Mucosa of gallbladder (tissue), 1 donor: ENCODE results near the gene ZDHHC18. TPM values are rescaled to one million over a fixed set of nuclear protein-coding genes. Genes with fewer than 3 reads are reported as not detected.
"Not testable (repeated sequence)": the region's sequence is repeated elsewhere in the genome, so short reads cannot be mapped to it uniquely, and the experiment has no call there.

Experiments used
- DNase-seq: peaks from one replicate; pipeline ENCODE4 v3.0.0-alpha.2; 2020; ENCODE audit warnings: low spot score
- total RNA-seq: library from RNA; stranded (reverse); gene quantifications from one replicate; pipeline ENCODE4 v1.2.1, GENCODE V29; 2021
- donor health status: DM: no; HTN: no; CAD: no.

The ZDHHC18 gene
- total RNA-seq, 1 donor from 2014 or later, result 20.4 TPM

DNA sequence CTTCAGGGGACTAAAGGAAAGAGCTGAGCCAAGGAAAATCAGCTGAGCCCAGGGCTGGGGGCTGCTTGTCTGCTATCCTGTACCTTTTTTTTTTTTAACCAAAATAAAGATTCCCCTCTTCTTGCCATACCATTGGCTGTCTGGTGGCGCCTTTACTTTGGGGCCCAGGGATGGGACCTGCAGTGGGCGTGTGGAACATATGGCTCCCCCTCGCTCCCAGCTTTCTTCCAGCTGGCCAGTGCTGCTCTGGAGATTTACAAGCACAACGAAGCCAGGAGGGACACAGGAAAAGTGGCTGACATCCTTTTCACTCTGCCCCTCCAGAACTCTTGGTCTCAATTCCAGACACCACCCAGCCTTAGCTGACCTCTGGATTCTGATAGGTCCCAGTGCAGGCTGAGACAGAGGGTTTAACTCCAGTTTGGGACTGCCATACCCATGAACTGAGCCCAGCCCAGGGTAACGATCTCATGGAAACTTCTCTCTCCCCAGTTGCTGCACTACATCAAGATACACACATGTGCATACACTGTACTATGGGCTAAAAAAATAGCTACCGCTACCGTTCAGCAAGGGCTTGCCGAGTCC is 31.1 kb downstream of the ZDHHC18 start:
- no peak for DNase-seq

GRCh38 chr1:26858160-26858559 is 31.7 kb downstream of the ZDHHC18 start:
- DNase-seq, result no peak

DNA sequence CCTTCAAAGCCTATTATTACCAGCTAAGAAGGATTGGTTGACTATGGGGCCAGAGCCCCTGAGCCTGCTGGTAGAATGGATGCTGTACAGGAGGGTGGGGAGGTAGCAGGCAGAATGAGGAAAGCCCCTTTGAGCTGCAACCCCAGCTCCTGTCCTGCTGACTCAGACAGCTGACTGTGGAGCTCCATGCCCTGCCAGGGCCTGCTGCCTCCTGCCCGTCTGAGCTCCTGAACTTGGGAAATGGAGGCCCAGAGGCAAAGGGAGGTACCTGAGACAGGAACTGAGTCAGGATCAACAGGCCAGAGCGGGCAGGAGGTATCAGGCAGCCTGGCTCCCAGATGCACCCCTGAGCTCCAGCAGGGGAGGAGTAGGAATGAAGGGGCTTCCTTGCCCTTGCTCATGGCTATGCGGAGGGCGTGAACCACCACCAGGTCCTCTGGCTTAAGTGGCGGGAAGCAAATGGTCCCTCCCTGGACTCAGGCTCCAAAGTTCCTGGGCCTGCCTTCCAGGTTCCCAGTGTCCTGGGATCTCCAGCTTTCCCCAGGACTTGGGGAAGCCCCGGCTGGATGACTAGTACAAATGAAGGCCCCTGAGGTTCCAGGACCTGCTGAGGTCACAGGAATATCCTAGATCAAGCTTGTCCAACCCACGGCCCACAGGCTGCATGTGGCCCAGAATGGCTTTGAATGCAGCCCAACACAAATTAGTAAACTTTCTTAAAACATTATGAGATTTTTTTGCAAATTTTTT is 32.6 kb downstream of the ZDHHC18 start:
- DNase-seq, result no peak

DNA sequence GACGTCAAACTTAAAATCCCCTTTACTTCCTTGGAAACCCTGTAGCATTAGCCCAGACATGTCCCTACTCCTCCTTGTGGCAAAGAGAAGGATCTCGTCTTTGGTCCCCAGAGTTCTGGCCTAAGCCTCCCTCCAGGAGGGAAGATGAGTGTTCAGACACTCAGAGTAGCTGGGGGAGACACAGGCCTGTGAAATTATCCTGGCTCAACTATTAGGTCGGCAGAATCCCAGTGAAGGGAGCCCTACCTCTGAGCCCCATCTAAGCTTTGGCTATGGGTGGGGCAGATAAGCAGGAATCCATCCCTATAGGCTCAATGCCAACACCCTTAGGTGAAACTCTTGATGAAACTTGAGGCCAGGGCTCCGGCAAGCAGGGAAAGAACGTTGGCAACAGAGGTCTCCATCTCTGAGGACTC is 34.8 kb downstream of the ZDHHC18 start:
- DNase-seq, result no peak

- DNase-seq, result no peak
These were observed 35.4 kb downstream of the ZDHHC18 start for GRCh38 chr1:26861889-26862378.

DNA sequence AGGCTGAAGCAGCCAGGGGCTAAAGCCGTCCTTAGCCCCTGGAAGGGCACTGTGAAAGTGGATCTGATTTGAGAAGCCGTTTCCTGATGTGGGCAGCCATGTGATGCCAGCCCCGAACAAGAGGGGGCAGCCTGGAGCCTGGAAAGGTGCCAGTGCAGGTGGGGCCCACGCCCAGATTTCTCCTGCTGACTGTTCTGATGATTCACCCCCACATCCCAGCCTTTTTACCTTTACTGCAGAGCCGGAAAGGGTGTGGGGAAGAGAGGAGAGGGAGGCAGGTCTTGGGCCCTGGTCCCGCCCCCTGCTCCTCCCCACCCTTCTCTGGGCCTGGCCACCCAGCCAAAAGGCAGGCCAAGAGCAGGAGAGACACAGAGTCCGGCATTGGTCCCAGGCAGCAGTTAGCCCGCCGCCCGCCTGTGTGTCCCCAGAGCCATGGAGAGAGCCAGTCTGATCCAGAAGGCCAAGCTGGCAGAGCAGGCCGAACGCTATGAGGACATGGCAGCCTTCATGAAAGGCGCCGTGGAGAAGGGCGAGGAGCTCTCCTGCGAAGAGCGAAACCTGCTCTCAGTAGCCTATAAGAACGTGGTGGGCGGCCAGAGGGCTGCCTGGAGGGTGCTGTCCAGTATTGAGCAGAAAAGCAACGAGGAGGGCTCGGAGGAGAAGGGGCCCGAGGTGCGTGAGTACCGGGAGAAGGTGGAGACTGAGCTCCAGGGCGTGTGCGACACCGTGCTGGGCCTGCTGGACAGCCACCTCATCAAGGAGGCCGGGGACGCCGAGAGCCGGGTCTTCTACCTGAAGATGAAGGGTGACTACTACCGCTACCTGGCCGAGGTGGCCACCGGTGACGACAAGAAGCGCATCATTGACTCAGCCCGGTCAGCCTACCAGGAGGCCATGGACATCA is 36.5 kb downstream of the ZDHHC18 start, which contains the start of gene SFN:
TSS of gene SFN (plus strand) at position 369 of the 904 bp plus-strand sequence. CDS start at position 433, 64 bp downstream.
- peak; percentile 84 for DNase-seq

DNA sequence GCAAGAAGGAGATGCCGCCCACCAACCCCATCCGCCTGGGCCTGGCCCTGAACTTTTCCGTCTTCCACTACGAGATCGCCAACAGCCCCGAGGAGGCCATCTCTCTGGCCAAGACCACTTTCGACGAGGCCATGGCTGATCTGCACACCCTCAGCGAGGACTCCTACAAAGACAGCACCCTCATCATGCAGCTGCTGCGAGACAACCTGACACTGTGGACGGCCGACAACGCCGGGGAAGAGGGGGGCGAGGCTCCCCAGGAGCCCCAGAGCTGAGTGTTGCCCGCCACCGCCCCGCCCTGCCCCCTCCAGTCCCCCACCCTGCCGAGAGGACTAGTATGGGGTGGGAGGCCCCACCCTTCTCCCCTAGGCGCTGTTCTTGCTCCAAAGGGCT is 37.2 kb downstream of the ZDHHC18 start:
- no peak for DNase-seq

- peak; percentile 97 for DNase-seq
These were observed 38.4 kb downstream of the ZDHHC18 start for GRCh38 chr1:26864610-26865480.

- not testable (repeated sequence) for DNase-seq
These were observed 46.6 kb downstream of the ZDHHC18 start for GRCh38 chr1:26873097-26873496.

- no peak for DNase-seq
These were observed 48.4 kb downstream of the ZDHHC18 start for GRCh38 chr1:26874896-26875295.

DNA sequence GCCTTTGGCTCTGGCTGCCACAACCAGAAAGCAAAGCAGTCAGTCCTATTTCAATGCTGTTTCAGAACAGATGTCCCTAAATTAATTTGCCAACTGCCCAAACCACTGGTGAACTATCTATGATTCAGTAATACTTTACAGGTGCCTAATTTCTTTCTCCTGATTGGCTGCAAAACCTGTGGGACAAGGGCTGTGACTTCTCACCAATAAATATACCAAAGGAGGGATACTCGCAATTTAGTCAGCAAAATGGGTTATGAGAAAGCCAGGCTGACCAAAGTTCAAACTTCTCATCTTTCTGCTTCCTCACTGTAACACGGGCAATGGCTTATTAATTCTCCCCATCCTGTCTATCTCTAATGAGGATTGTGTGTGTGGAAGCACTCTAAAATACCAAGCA is 50.8 kb downstream of the ZDHHC18 start:
- DNase-seq, result no peak

DNA sequence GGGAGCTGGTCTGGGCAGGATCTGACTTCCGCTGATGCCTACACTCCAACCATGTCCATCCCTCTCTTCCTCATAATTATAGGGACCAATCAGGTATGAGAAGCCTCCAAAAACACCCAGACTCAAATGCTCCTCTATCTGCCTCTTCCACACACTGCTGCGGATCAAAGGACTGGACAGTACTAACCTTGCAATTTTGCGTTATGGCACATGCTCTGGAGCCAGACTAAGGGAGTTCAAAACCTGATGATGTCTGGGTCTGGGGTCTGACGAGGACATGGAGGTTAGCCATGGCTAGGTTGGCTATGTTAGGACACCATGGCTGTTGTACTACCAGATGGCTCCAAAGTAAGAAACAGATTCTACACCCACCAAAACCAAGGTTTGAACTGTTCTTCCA is 53.3 kb downstream of the ZDHHC18 start:
- DNase-seq, result no peak

GRCh38 chr1:26881611-26882010 is 55.1 kb downstream of the ZDHHC18 start:
- DNase-seq, result not testable (repeated sequence)

DNA sequence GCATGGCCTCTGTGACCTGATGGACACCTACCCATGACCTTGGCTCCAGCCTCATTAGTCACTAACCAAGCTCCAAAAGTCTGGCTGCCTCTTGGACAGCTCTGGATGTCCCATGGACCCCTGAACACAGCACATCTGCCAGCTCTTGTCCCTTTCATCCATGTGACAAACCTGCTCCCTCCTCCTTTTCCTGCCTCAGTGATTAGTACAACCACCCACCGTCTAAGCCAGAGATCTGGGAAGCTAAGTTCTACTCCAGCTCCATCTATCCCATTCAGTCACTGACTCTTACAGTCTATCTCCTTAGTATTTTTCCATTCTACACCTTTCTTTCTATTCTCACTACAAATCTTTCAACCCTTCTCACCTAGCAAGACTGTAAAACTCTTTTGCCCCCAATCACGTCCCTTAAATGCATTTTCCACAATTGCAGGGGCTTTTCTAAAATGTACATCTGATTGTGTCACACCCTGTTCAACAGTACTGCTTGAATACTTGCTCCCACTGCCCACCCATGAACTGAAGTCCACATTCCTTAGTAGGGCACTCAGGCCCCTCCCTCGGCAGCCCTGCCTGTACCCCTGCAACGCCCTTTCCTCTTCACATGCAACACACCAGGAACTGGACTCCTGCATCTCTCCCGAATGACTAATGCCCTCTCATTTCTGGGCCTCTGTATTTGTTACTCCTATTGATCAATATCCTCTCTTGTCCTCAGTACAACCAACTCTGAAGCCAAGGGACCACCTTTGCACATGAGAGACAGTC is 56.4 kb downstream of the ZDHHC18 start:
- no peak for DNase-seq

DNA sequence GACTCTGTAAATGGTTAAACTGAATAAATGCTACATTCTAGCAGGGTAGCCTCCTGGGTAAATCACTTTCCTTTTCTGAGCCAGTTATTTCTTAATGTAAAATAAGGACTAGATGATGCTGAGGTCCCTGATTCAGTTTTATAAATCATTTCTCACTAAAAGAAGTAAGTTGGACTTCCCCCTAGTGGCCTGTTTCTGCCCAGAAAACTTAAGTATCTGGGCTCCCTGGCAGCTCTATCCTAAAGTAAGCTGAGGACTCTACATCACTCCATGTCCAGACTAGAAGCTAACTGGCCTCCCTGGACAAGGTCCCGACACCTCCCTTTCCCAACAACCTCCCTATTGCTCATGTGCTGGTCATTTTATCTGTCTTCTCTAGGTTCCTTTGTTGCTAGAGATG is 60.6 kb downstream of the ZDHHC18 start:
- no peak for DNase-seq

GRCh38 chr1:26888231-26888630 is 61.7 kb downstream of the ZDHHC18 start:
- no peak for DNase-seq

DNA sequence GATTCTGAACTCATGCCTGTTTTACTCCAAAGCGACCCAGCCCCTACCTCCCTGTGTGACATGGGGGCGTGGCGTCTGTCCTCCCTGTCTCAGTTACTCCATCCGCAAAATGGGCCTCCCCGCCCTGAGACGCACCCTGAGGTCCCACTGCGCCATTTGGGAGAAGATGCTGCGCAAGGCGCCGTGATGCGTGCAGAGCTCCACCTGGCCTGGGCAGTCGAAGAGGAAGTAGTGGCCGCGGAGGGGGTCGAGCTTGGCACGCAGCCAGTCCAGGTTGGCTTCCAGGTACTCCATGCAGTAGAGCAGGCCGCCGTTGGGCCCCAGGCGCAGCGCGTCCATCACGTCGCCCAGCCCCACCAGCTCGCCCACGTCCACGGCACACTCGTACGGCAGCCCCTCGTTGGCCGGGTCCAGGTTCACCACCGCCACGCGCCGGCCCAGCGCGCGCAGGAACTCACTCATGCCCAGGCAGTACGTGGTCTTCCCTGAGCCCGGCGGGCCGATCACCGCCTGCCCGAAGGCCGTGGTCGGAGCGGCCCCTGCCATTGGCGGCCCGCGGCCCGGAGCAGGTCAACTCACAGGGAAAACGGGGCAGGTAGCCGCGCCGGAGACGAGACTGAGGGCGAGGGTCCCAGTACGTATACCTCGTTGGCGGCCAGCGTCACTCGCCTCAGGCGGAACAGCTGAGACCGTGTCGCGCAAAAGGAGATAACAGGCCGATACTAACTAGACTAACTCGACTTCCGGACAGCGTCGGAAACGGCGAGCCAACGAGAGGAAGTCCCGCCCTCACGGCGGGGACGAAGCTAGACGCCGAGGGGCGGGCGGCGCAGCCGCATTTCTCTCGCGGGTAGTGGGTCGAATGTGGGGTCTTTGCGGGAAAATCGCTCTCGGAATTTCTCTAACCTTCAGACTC is 63.3 kb downstream of the ZDHHC18 start, which contains the start of gene GPN2:
TSS of gene GPN2 (minus strand) at position 733 of the 916 bp plus-strand sequence. CDS start at position 546, 187 bp downstream.
- peak; percentile 76 for DNase-seq

DNA sequence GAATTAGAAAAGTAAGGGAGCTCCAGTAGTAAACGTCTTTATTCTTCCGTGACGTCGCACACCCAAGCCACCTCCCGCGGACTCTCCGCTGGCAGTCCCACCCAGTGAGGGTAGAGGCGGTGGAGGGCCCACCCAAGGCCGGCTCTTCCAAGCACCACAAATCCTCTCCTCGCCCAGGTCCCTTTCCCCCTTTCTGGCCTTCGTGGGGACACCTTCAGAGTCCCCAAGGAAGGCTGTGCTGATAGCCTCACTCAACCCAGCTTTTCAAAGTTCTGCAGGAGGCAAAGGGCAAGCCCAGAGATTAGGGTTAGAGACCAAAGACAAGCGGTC is 63.9 kb downstream of the ZDHHC18 start:
- DNase-seq, result no peak

- DNase-seq, result no peak
These were observed 67.8 kb downstream of the ZDHHC18 start for GRCh38 chr1:26894263-26894662.
